Dedifferentiated amniotic fluid mesenchymal stem cell (primary cell): Measurements from ENCODE around the gene RASD1.
"Not testable (repeated sequence)": the region's sequence is repeated elsewhere in the genome, so short reads cannot be mapped to it uniquely, and the experiment has no call there.

Source experiments
- DNase-seq: peaks from one replicate; pipeline ENCODE4 v3.0.0-alpha.2; 2016; ENCODE audit errors: extremely low spot score

Gene RASD1

DNA sequence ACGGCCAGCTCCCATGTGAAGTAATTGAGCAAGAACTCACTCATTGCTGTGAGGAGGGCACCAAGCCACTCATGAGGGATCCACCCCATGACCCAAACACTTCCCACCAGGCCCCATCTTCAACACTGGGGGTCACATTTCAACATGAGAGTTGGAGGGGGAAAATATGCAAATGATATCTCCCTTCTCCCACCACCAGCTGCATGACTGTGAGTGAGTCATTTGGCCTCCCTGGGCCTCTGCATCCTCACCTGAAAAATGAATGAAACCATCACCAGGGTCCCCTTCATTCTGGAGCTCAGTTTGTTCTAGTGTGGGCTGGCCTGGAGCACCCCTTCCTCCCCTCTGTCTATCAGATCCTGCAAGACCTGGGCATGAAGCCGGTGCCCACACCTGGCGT, 26.2 kb downstream of the RASD1 start:
- DNase-seq: no peak

DNA sequence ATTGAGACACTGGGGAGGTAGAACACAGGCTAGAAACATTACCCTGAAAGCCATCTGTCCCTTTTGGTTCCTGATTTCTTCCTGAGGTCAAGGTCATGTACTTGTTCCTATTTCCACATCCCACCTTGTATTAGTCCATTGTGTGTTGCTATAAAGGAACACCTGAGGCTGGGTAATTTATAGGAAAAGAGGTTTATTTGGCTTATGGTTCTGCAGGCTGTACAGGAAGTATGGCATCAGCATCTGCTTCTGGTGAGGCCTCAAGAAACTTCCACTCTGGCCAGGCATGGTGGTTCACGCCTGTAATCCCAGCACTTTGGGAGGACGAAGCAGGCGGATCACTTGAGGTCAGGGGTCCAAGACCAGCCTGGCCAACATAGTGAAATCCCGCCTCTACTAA, 26.8 kb downstream of the RASD1 start:
- DNase-seq: no peak

- no peak for DNase-seq
These were observed 27.8 kb downstream of the RASD1 start for GRCh38 chr17:17468217-17469010.

- no peak for DNase-seq
These were observed 28.5 kb downstream of the RASD1 start for GRCh38 chr17:17467720-17468119.

DNA sequence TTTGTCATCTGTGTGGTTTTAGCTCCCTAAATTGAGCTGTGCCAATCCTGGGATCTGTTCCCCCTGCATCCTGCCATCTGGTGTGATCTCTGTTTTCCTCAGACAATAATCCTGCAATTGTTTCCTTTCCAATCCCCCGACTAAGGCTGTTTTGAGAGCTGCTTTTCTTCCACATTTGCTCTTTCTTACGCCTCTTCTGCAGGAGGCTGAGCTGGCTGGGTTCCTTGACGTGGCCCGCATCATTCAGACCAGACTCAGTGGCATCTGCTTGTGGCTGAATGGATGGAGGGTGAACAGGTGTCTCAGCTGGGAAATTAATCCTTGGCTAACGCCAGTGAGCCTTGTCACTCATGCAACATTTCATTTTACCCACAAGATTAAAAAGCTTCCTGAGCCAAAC, 29.2 kb downstream of the RASD1 start:
- no peak for DNase-seq

DNA sequence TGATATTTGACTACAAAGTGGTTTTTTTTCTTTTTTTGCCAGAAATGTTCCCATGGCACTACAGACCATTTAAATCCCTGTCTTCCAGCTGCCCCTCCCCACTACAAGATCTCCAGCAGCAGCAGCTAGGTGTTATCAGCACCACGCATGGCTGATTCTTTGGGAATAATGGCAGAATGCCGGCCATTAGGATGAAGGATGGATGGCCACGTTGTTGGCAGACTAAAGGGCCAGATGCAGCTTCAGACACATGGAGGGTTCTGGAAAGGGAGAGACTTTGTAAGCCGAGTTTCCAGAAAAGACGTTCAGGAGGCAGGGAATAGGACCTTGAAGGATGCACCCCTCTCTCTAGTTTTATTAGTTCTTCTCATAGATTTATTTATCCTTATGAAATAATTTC, 29.7 kb downstream of the RASD1 start:
- no peak for DNase-seq

- not testable (repeated sequence) for DNase-seq
These were observed 30.3 kb downstream of the RASD1 start for GRCh38 chr17:17465878-17466277.

DNA sequence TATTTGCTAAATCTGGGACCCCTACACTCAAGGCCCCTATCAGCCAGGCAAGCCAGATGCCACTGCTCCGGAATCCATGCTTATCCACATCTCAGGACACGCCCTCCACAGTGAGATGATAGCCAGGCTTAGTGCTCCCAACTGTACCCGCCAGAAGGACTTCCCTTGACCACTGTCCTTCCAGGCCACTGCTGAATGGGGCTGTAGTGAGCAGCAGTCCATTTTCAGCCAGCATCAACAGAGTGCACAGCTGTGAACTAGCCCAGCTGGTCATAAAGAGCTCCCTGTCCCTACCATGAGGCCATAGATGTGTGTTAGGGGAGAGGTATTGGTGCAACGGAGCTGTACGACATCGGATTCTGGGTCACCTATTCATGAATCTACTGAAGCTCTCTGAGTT, 32.4 kb downstream of the RASD1 start:
- no peak for DNase-seq

DNA sequence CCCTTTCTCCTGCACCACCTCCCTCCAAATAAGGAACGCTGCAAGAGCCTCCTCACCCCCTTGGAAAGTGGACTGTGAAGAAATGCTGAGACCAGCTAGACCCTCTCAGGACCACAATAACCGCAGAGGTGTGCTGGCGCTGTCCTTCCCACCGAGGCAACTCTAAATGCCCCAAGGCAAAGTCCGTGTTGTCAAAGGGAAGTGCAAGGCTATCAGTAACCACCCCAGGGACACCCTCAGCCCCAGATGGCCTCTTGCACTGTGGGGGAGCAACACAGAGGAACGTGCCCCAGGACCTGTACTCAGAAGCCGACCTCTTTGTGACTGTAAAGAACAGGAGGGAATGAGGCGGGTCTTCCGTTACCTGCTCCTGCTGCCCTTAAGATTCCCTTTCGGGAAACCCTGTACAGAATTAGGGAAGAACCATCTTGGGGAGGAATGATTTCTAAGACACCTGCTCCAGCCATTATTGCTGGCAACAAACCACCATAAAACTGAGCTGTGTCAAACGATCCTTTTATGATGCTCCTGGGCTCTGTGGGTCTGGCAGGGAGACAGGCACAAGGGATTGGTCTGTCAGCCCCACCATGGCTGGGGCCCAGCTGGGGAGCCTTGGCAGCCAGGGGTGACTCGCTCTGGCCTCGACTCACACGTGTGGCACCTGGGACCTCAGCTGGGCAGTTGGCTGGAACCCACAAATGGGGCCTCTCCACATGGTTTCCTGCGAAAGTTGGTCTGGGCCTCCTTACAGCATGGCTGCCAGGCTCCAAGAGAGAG, 34.0 kb downstream of the RASD1 start:
- no peak for DNase-seq

DNA sequence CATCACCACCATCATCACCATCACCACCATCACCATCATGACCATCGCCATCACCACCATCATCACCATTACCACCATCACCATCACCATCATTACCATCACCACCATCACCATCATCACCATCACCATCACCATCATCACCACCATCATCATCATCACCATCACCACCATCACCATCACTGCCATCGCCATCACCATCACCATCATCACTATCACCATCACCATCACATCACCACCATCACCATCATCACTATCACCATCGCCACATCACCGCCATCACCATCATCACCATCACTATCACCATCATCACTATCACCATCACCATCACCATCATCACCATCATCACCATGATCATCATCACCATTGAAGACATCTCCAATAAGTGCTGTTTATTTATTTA, 36.2 kb downstream of the RASD1 start:
- DNase-seq: no peak

DNA sequence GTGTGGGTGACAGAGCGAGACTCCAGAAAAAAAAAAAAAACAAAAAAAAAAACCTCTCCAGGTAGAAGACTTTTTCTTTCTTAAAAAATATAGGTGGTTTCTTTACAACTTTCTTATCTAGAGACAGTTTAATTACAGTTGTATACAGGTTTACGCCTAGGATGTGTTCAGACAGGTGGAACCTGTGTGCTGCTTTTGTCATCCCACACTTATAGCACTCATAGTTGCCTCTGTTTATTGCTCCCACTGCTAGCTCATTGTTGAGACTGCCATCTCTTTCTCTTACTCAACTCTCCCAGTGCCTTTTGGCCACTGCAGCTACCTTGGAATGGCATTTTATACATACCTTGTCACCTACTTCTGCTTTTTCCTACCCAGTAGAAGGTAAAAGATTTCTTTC, 38.5 kb downstream of the RASD1 start:
- no peak for DNase-seq

- DNase-seq: no peak
These were observed 39.9 kb downstream of the RASD1 start for GRCh38 chr17:17456251-17456650.

GRCh38 chr17:17455173-17455572, 41.0 kb downstream of the RASD1 start:
- DNase-seq: no peak

- DNase-seq: not testable (repeated sequence)
These were observed 41.5 kb downstream of the RASD1 start for GRCh38 chr17:17454700-17455099.

GRCh38 chr17:17454276-17454675, 41.9 kb downstream of the RASD1 start:
- no peak for DNase-seq

DNA sequence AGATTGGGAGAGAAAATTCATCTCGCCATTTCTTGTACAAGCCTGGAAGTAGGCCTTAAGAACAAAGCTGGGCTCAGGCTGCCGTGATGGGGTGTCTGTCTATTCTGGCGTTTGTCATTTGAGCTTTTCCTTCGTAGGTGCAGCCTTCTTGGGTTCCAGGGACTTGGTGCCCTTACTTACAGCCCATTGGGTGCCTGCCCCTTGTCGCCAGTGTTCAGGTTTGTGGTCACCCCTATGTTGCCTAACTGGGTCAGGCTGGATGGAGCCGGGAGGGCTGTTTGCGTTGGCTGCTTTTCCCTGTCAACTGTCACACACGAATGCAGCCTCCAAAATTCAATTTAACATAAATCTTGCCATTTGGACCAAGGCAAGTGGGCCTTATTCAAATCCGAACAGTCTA, 43.1 kb downstream of the RASD1 start:
- DNase-seq: no peak

- DNase-seq: no peak
These were observed 47.5 kb downstream of the RASD1 start for GRCh38 chr17:17448723-17449122.

DNA sequence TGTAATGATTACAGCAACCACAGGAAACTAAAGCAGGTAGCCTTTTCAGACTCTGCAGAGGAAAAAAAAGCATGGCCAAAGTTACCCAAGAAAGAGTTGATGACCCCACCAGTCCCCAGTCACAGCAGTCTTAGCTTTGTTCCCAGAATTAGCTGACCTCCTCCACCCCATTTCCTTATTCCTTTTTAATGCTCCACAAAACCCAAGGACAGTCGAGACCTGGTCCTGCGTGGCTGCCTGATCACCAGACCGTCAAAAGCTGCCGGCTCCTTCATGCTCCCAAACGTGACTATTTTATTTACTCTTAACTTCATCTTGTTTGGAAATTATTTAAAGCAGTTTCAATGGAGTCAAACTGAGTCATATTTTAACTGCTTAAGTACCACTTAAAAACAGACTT, 48.1 kb downstream of the RASD1 start:
- no peak for DNase-seq

DNA sequence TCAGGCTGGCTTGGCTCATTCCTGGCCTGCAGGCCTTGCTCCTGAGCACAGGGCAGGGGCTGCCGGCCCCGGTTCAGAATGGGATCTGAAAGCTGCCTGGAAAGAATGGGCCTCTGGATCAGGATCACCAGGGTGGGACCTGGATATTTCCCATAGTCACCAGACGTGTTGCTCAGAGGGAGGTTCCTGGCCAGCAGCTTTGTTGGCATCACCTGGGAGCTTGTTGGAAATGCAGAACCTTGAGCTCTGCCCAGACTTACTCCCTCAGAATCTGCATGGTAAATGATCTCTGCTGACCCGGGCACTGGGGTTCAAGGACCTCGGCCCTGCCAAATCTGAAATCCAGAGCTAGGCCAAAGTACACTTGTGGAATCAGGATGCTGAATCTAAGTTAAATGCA, 48.9 kb downstream of the RASD1 start:
- DNase-seq: no peak

- no peak for DNase-seq
These were observed 49.5 kb downstream of the RASD1 start for GRCh38 chr17:17446666-17447155.

DNA sequence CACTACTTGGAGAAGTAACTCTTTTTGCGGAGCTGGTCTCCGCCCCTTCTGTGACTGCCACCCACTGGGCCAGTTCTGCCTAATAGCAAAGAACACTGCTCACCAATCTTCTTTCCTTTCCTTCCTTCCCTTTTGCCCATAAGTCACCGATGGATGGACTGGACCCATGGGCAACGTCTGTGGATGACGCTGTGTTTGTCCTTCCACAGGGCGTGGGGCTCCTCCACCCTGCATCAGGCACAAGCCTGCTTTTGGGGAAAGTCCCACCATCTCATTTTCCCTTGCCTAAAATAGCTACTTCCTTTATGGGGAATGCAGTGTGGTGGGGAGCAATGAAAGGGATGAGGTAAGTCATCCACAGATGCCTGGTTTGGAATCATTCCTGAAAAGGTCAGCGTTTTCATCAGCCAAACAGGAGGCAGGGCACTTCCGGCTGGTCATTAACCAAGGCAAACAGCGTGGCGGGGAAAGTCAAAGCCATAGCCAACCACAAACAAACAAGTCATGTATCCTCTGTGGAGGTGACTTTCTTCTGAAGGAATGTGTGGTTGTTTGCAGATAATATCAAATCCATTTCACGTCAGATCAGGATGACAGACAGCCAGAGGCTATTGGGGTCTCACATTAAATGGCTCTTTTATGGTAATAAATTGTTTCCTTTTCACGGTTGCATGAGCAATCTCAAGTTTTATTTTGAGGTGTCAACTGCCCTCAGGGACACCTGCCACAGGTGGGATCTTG, 50.1 kb downstream of the RASD1 start:
- DNase-seq: peak; percentile 84

DNA sequence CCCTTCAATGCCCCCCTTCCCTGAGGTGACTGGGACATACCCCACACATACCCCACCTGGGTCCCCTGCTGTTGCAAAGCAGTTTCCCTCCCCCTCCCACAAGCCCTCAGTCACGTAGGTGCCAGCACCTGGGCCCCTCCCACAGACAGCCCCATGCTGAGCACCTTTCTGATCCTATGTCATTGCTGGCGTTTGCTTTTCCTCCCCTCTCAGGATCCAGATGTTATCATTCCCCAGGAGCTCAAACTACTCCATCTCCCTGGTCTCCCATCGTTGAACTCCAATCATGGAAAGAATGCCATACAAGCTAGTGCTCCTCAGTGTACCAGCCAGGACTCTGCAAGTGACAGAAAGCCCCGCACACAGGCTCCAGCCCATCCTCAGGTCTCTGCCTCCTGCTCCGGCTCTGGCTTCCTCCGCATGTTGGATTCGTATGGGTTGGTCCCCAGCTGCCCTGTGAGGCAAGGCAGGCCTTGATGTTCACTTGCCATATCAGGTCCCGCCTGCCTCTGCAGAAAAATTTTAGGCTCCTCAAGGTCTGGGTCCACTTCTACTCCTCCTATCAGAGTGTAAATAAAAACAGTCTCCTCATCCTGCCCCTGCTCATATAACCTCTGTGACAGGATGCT, 50.8 kb downstream of the RASD1 start:
- DNase-seq: no peak
